ENCODE data around the gene AGR2. TPM values are rescaled to one million over a fixed set of nuclear protein-coding genes. Genes with fewer than 3 reads are reported as not detected.

The AGR2 gene
- total RNA-seq, 4 donors from 2014 or later: 2.6 to 23.9 (median 4.1) TPM; not detected in 1

DNA sequence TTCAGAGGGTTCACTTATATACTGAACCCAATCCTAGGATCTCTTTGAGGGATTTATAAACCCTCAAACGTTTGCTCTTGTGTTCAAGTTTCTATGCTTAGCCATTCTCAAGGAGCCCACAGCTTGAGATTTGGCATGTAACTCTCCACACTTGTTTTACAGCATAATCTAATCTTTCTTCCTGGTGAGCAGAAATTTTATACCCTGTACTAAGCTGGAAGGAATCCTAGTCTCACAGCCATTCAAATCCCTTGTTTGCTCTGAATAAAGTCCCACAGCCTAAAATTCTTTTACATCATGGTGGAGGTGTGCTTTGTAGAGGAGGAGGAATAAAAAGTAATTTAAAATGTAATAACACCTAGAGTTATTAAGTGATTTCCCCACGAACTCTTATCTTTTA, 5.3 kb upstream of the AGR2 start:
- DNase-seq: no peak
- Histone ChIP-seq H3K4me3 (replicated peaks in 1 of 3) (no peak overlapping the region), H3K9me3 (no peaks in the 10 kb centered on the region), H3K27me3 (no peaks in the 10 kb centered on the region), H3K4me1 (no peaks in the 10 kb centered on the region), H3K36me3 (no peaks in the 10 kb centered on the region), H3K27ac (no peak overlapping the region)
- no peak for TF ChIP-seq CTCF (IDR thresholded peaks at IDR 0.05)
- TF ChIP-seq POLR2A (IDR thresholded peaks at IDR 0.05): no peak
- intact Hi-C loops (cut with DNase I): no loop called here
- WGBS, 2 donors: 75 to 78% methylated on average over 2 of the region's 2 CpGs

DNA sequence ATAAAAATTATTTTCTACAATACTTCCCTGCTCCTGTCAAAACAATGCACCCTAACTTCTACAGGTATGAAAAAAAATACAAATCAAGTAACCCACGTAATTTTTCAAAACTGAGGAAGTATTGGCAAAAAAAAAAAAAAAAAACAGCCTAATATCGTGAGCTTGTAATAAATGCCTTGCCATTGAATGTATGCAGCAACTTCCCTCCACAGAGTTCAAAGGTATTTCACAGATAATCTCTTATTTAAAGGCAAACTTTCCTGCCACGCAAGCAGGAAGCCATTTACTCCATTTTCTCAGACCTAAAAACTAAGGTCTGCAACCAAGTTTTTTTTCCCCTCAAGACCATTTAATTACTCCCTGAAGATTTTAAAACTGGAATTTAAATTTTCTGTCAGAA, 642 bp upstream of the AGR2 start:
- no peak for DNase-seq
- Histone ChIP-seq H3K4me3 (replicated peaks in 1 of 3) (no peak overlapping the region), H3K27ac (no peak overlapping the region), H3K36me3 (no peaks in the 10 kb centered on the region), H3K9me3 (no peaks in the 10 kb centered on the region), H3K4me1 (peaks cover 0 to 9% of the 10 kb centered on the region in 2 donors), H3K27me3 (no peaks in the 10 kb centered on the region)
- TF ChIP-seq CTCF (IDR thresholded peaks at IDR 0.05): no peak
- TF ChIP-seq POLR2A (IDR thresholded peaks at IDR 0.05): no peak
- WGBS, 2 donors: 75 to 89% methylated on average over 3 of the region's 3 CpGs
- intact Hi-C loops (cut with DNase I): loop anchor here (10.0 kb wide), 1 partner anchor 109 kb away; no protein-coding TSS in a partner anchor

- Histone ChIP-seq H3K27ac (no peak overlapping the region), H3K4me1 (peaks cover 0 to 9% of the 10 kb centered on the region in 2 donors), H3K9me3 (no peaks in the 10 kb centered on the region), H3K36me3 (no peaks in the 10 kb centered on the region), H3K4me3 (replicated peaks in 1 of 3) (no peak overlapping the region), H3K27me3 (no peaks in the 10 kb centered on the region)
- WGBS, 2 donors: 72 to 77% methylated on average over 7 of the region's 7 CpGs
- TF ChIP-seq CTCF (IDR thresholded peaks at IDR 0.05): no peak
- TF ChIP-seq POLR2A (IDR thresholded peaks at IDR 0.05): no peak
- DNase-seq: no peak
- intact Hi-C loops (cut with DNase I): loop anchor here (10.0 kb wide), 1 partner anchor 111 kb away; no protein-coding TSS in a partner anchor
These were observed 722 bp downstream of the AGR2 start for GRCh38 chr7:16803881-16804673.

DNA sequence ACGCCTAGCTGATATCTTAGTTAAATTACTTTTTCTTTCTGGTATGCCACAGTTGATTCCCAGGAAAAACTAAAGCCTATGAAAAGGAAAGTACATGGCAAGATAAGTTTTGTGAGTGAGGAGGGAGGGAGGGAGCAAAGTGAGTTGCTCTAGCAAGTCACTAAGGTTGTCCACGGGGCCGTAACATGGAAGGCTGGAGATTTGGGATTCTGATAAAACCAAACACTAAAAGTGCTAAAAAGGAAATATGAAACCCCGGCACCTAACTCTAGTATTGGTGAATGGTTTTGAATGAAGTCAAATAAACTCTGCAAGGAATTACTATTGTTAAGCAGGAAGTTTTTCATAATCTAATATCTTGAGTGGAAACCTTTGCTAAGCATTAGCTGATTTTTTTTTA, 1.7 kb downstream of the AGR2 start:
- DNase-seq: no peak
- H3K4me3 ChIP-seq (replicated peaks in 1 of 3): no peak overlapping the region
- H3K9me3 ChIP-seq: no peaks in the 10 kb centered on the region
- WGBS, 2 donors: 83 to 88% methylated on average over 4 of the region's 4 CpGs
- intact Hi-C loops (cut with DNase I): loop anchor here (10.0 kb wide), 1 partner anchor 112 kb away; no protein-coding TSS in a partner anchor
- peaks cover 0 to 9% of the 10 kb centered on the region in 2 donors for H3K4me1 ChIP-seq
- H3K27ac ChIP-seq: no peak overlapping the region
- H3K36me3 ChIP-seq: no peaks in the 10 kb centered on the region
- no peak for TF ChIP-seq CTCF (IDR thresholded peaks at IDR 0.05)
- no peak for TF ChIP-seq POLR2A (IDR thresholded peaks at IDR 0.05)
- H3K27me3 ChIP-seq: no peaks in the 10 kb centered on the region

GRCh38 chr7:16801579-16801978, 3.2 kb downstream of the AGR2 start:
- Histone ChIP-seq H3K4me3 (replicated peaks in 1 of 3) (no peak overlapping the region), H3K27ac (no peak overlapping the region), H3K9me3 (no peaks in the 10 kb centered on the region), H3K27me3 (no peaks in the 10 kb centered on the region), H3K36me3 (no peaks in the 10 kb centered on the region), H3K4me1 (peaks cover 0 to 9% of the 10 kb centered on the region in 2 donors)
- DNase-seq: no peak
- WGBS, 2 donors: 92 to 94% methylated on average over 4 of the region's 4 CpGs
- intact Hi-C loops (cut with DNase I): loop anchor here (10.0 kb wide), 1 partner anchor 113 kb away; no protein-coding TSS in a partner anchor
- no peak for TF ChIP-seq POLR2A (IDR thresholded peaks at IDR 0.05)
- no peak for TF ChIP-seq CTCF (IDR thresholded peaks at IDR 0.05)
